ENCODE measurements around the gene MACF1.
"Not testable (repeated sequence)": the region's sequence is repeated elsewhere in the genome, so short reads cannot be mapped to it uniquely, and the experiment has no call there.

MACF1 gene

GRCh38 chr1:39485046-39485803, 280.7 kb downstream of the MACF1 start:
- H3K4me3 ChIP-seq: no peak overlapping the region
- DNase-seq (ENCODE audit: low spot score): no peak
- no peak for TF ChIP-seq CTCF (IDR thresholded peaks at IDR 0.05)
- H3K27ac ChIP-seq: peak overlapping the region; percentile 19 to 27

GRCh38 chr1:39488012-39488545, 283.6 kb downstream of the MACF1 start:
- Histone ChIP-seq H3K27ac (no peak overlapping the region), H3K4me3 (no peak overlapping the region)
- TF ChIP-seq CTCF (IDR thresholded peaks at IDR 0.05): no peak
- no peak for DNase-seq (ENCODE audit: low spot score)

GRCh38 chr1:39488793-39489566, 284.5 kb downstream of the MACF1 start:
- DNase-seq (ENCODE audit: low spot score): no peak
- TF ChIP-seq CTCF (IDR thresholded peaks at IDR 0.05): no peak
- H3K27ac ChIP-seq: no peak overlapping the region
- no peak overlapping the region for H3K4me3 ChIP-seq

GRCh38 chr1:39489567-39490239, 285.2 kb downstream of the MACF1 start:
- Histone ChIP-seq H3K4me3 (no peak overlapping the region), H3K27ac (no peak overlapping the region)
- no peak for TF ChIP-seq CTCF (IDR thresholded peaks at IDR 0.05)
- no peak for DNase-seq (ENCODE audit: low spot score)

GRCh38 chr1:39490596-39491145, 286.2 kb downstream of the MACF1 start:
- TF ChIP-seq CTCF (IDR thresholded peaks at IDR 0.05): no peak
- no peak for DNase-seq (ENCODE audit: low spot score)
- Histone ChIP-seq H3K27ac (no peak overlapping the region), H3K4me3 (peak overlapping the region; percentile 70)

GRCh38 chr1:39491146-39491921, 286.8 kb downstream of the MACF1 start, which contains the start of gene BMP8A:
Gene BMP8A, plus strand, starts transcription at chr1:39491636. Its CDS starts 356 bp downstream, at chr1:39491992.
- no peak for DNase-seq (ENCODE audit: low spot score)
- no peak within 1 kb of the TSS for H3K27ac ChIP-seq

GRCh38 chr1:39492118-39493042, 287.9 kb downstream of the MACF1 start:
- peak overlapping the region; percentile 70 for H3K4me3 ChIP-seq
- not testable (repeated sequence) for H3K27ac ChIP-seq; DNase-seq (ENCODE audit: low spot score)

More at GRCh38 chr1:39491146-39491921, 286.8 kb downstream of the MACF1 start, which contains the start of gene BMP8A:
- no peak for TF ChIP-seq CTCF (IDR thresholded peaks at IDR 0.05)
- peak within 1 kb of the TSS; percentile 70 for H3K4me3 ChIP-seq

- not testable (repeated sequence) for H3K4me3 ChIP-seq; H3K27ac ChIP-seq; DNase-seq (ENCODE audit: low spot score)
Observed at GRCh38 chr1:39493043-39493810, 288.7 kb downstream of the MACF1 start.
